Keratinocyte (primary cell): ENCODE data around the gene PAIP2B. TPM values are rescaled to one million over a fixed set of nuclear protein-coding genes. Genes with fewer than 3 reads are reported as not detected.

ENCODE experiments used
- DNase-seq: peaks from one replicate; pipeline ENCODE4 v3.0.0-alpha.2; 2011; ENCODE audit warnings: low read depth, missing footprints, low spot score
- FAIRE-seq: peaks from 2 replicates; lab custom pipeline; 2011; peaks lifted over from hg19 to GRCh38; lab: Jason Lieb, UNC
- H2AFZ ChIP-seq: 2 replicates; pipeline ENCODE4 v1.6.0; 2012; ENCODE audit warnings: low read length, control low read depth, inconsistent platforms; ENCODE audit not compliant: control insufficient read depth
- H3K27ac ChIP-seq: 2 replicates; pipeline ENCODE4 v1.5.1; 2011; ENCODE audit warnings: low read length; ENCODE audit not compliant: control insufficient read depth, insufficient read depth
- H3K27me3 ChIP-seq: 3 replicates; pipeline ENCODE4 v1.6.0; 2011; ENCODE audit warnings: low read length; ENCODE audit not compliant: control insufficient read depth, insufficient read depth; ENCODE audit errors: extremely low read depth
- H3K36me3 ChIP-seq, 2 experiments: 2 replicates in 1 of 2; 3 replicates in 1 of 2; pipeline ENCODE4 v1.5.1; 2011; ENCODE audit warnings: low read length in 2 of 2, mild to moderate bottlenecking in 1 of 2; ENCODE audit not compliant: control insufficient read depth in 2 of 2, insufficient read depth in 2 of 2; ENCODE audit errors: extremely low read depth in 1 of 2
- H3K4me1 ChIP-seq: 3 replicates; pipeline ENCODE4 v1.5.1; 2011; ENCODE audit warnings: low read length; ENCODE audit not compliant: control insufficient read depth, insufficient read depth; ENCODE audit errors: extremely low read depth
- H3K4me2 ChIP-seq: 3 replicates; pipeline ENCODE4 v1.6.0; 2011; ENCODE audit warnings: low read depth, low read length; ENCODE audit not compliant: control insufficient read depth, insufficient read depth; ENCODE audit errors: extremely low read depth
- H3K4me3 ChIP-seq, 3 experiments: fragments of 200-600 bp in 1 of 3; sonication (generic) in 1 of 3; 2 replicates in 2 of 3; 3 replicates in 1 of 3; pipeline ENCODE4 v1.5.1; 2011 to 2016; ENCODE audit warnings: low read length in 3 of 3, mild to moderate bottlenecking in 3 of 3, control low read depth in 2 of 3, inconsistent platforms in 1 of 3, low read depth in 1 of 3, mixed read lengths in 1 of 3, mixed run types in 1 of 3, moderate library complexity in 1 of 3; ENCODE audit not compliant: control insufficient read depth in 2 of 3, insufficient read depth in 2 of 3; ENCODE audit errors: extremely low read depth in 1 of 3
- H3K79me2 ChIP-seq: 2 replicates; pipeline ENCODE4 v1.6.0; 2012; ENCODE audit warnings: low read length; ENCODE audit not compliant: control insufficient read depth, insufficient read depth
- H3K9ac ChIP-seq: 3 replicates; pipeline ENCODE4 v1.6.0; 2011; ENCODE audit warnings: low read length; ENCODE audit not compliant: control insufficient read depth, insufficient read depth; ENCODE audit errors: extremely low read depth
- H3K9me1 ChIP-seq: 3 replicates; pipeline ENCODE4 v1.6.0; 2011; ENCODE audit warnings: low read length; ENCODE audit not compliant: control insufficient read depth, insufficient read depth; ENCODE audit errors: extremely low read depth
- H3K9me3 ChIP-seq: 2 replicates; pipeline ENCODE4 v1.5.1; 2012; ENCODE audit warnings: low read depth, low read length; ENCODE audit not compliant: control insufficient read depth
- H4K20me1 ChIP-seq: 3 replicates; pipeline ENCODE4 v1.6.0; 2011; ENCODE audit warnings: low read length; ENCODE audit not compliant: control insufficient read depth, insufficient read depth; ENCODE audit errors: extremely low read depth
- CTCF ChIP-seq, 3 experiments: IDR thresholded peaks in 1 of 3; conservative IDR thresholded peaks in 1 of 3; optimal IDR thresholded peaks in 1 of 3; 2 replicates in 2 of 3; 3 replicates in 1 of 3; pipeline versions ENCODE3 to v1.5.1; 2011; ENCODE audit warnings: low read length in 3 of 3, mild to moderate bottlenecking in 3 of 3, moderate library complexity in 2 of 3, control low read depth in 1 of 3, inconsistent platforms in 1 of 3; ENCODE audit not compliant: insufficient read depth in 2 of 3; ENCODE audit errors: extremely low read depth in 1 of 3
- EZH2 ChIP-seq: IDR thresholded peaks from one replicate; pipeline ENCODE4 v1.6.1; 2012; ENCODE audit warnings: inconsistent platforms, mild to moderate bottlenecking, low read length, moderate library complexity
- dilution Hi-C: fragments of 300-500 bp; cut with MboI; formaldehyde crosslinking; loops from one replicate; pipeline ENCODE4 v1.7.0; 2020; ENCODE audit warnings: low sequenced_read_pairs; ENCODE audit not compliant: extremely low pct_ligation_motif_present
- polyA plus RNA-seq, 5 experiments: library from polyadenylated mRNA; depleted of rRNA in 3 of 5; stranded (reverse) in 3 of 5; stranded (forward) in 1 of 5; unstranded in 1 of 5; fragments of >200 nt; gene quantifications; 1 replicate in 1 of 5; 2 replicates in 3 of 5; 3 replicates in 1 of 5; pipeline versions ENCODE4 v1.2.1 to v1.2.3, GENCODE V29; 2011 to 2012; ENCODE audit warnings: missing spikeins in 2 of 5, low read depth in 1 of 5, low replicate concordance in 1 of 5

The PAIP2B gene
- polyA plus RNA-seq, 1 donor (not counting 4 experiments of a cell fraction or from before 2014, with no cell fraction given) = 1.7 TPM

GRCh38 chr2:71220743-71221142 is 6.2 kb downstream of the PAIP2B start:
- TF ChIP-seq CTCF (optimal IDR thresholded peaks at IDR 0.05 in 1 of 3, IDR thresholded peaks at IDR 0.05 in 1 of 3, conservative IDR thresholded peaks at IDR 0.05 in 1 of 3; ENCODE audit: extremely low read depth in 1 of 3, insufficient read depth in 2 of 3, low read length in 3 of 3) (no peak), EZH2 (no peak)
- Histone ChIP-seq H3K9me1 (no peaks in the 10 kb centered on the region), H3K27me3 (no peaks in the 10 kb centered on the region), H3K27ac (no peak overlapping the region), H3K79me2 (no peaks in the 10 kb centered on the region), H3K9ac (no peak overlapping the region), H4K20me1 (no peaks in the 10 kb centered on the region), H3K4me1 (peaks cover 9% of the 10 kb centered on the region), H3K9me3 (no peaks in the 10 kb centered on the region), H3K4me3 (no peak overlapping the region), H3K36me3 (no peaks in the 10 kb centered on the region), H3K4me2 (no peak overlapping the region), H2AFZ (no peak overlapping the region)
- dilution Hi-C loops = loop anchor here (10.0 kb wide), 1 partner anchor 74 kb away; no protein-coding TSS in a partner anchor
- DNase-seq (no peak), FAIRE-seq (no peak)

GRCh38 chr2:71216501-71216900 is 10.4 kb downstream of the PAIP2B start:
- FAIRE-seq = peak; percentile 48
- Histone ChIP-seq H3K9ac (no peak overlapping the region), H3K4me3 (no peak overlapping the region), H3K27ac (no peak overlapping the region), H3K4me2 (no peak overlapping the region), H3K79me2 (no peaks in the 10 kb centered on the region), H2AFZ (no peak overlapping the region), H3K36me3 (no peaks in the 10 kb centered on the region), H3K9me1 (no peaks in the 10 kb centered on the region), H4K20me1 (no peaks in the 10 kb centered on the region), H3K27me3 (no peaks in the 10 kb centered on the region), H3K4me1 (peaks cover 14% of the 10 kb centered on the region), H3K9me3 (no peaks in the 10 kb centered on the region)
- dilution Hi-C loops = no loop called here
- DNase-seq = peak; percentile 21
- TF ChIP-seq CTCF (optimal IDR thresholded peaks at IDR 0.05 in 1 of 3, IDR thresholded peaks at IDR 0.05 in 1 of 3, conservative IDR thresholded peaks at IDR 0.05 in 1 of 3; ENCODE audit: extremely low read depth in 1 of 3, insufficient read depth in 2 of 3, low read length in 3 of 3) (no peak), EZH2 (no peak)
